H1 (cell line): ENCODE measurements around the gene PDE9A. TPM values are rescaled to one million over a fixed set of nuclear protein-coding genes. Genes with fewer than 3 reads are reported as not detected.

Experiments used
- CREB1 ChIP-seq: IDR thresholded peaks from 2 replicates; pipeline ENCODE4 v1.6.1; 2012; ENCODE audit warnings: inconsistent platforms
- RXRA ChIP-seq: IDR thresholded peaks from 2 replicates; pipeline ENCODE4 v1.6.1; 2011; ENCODE audit warnings: low read depth, mild to moderate bottlenecking, low read length, moderate library complexity; ENCODE audit not compliant: insufficient read depth
- SUZ12 ChIP-seq: fragments of 200-600 bp; sonication (generic); IDR thresholded peaks from 2 replicates; pipeline ENCODE4 v1.6.1; 2012; ENCODE audit warnings: mild to moderate bottlenecking, inconsistent platforms, low read length, moderate library complexity, mixed read lengths
- TAF7 ChIP-seq: optimal IDR thresholded peaks from 2 replicates; pipeline ENCODE3; 2011; ENCODE audit warnings: low read depth, mild to moderate bottlenecking, inconsistent platforms, low read length, moderate library complexity, borderline replicate concordance
- polyA plus RNA-seq, 7 experiments: library from polyadenylated mRNA; depleted of rRNA in 3 of 7; stranded (reverse) in 5 of 7; unstranded in 2 of 7; fragments of >200 nt in 5 of 7; fragments of 200-250 nt in 2 of 7; gene quantifications; 1 replicate in 5 of 7; 2 replicates in 1 of 7; 4 replicates in 1 of 7; pipeline versions ENCODE4 v1.2.1 to v1.2.3, GENCODE V29; 2011 to 2013; ENCODE audit warnings: missing spikeins in 2 of 7, mixed read lengths in 2 of 7
- total RNA-seq: library from RNA; stranded (reverse); fragmentation: NEBNext Ultra II Directional; extraction: Animal tissue kit (Norgen Biotek cat#: 25700); gene quantifications from 2 replicates; pipeline ENCODE4 v1.2.1, GENCODE V29; 2021
- TF ChIP-seq, protein P1 (sequence below): IDR thresholded peaks from 2 replicates; pipeline ENCODE4 v1.6.1; 2012; ENCODE audit warnings: inconsistent platforms

PDE9A gene
- total and polyA plus RNA-seq, 2 of the 8 experiments (the other 6 are each of a cell fraction or from before 2014, with no cell fraction given), result 39.2 to 45.9 TPM

DNA sequence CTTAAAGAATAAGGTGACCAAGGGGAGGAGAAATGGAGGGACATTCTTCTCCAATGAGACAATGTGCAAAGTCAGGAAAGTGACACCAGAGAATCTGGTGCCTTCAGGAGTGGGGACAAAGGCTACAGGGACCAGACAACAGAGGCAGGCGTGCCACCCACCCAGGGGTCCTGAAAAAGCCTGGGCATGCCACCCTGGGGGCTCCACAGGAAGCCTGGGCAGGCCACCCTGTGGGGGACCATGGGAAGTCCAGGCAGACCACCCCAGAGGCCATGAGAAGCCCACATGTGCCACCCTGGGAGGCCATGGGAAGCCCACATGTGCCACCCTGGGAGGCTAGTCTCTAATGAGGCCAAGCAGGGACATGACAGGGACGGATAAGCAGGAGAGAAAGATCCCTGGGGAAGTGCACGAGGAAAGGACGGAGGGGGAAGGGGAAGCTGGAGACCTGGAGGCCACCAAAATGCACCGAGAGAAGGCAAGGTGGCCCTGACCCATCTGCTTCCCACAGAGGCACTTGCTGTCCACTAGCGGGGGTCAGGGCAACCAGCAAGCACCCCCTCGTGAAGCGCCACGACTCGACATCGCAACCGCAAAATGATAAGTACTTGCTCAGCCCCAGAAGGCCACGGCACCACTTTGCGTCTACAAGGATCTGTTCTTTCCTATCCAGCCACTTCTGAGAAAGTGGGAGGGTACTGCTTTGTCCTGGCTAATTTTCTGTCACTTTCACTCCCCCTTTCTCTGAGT is 7.2 kb upstream of the PDE9A start (continued):
- TF ChIP-seq RXRA, result no peak
- TF ChIP-seq, protein P1, sequence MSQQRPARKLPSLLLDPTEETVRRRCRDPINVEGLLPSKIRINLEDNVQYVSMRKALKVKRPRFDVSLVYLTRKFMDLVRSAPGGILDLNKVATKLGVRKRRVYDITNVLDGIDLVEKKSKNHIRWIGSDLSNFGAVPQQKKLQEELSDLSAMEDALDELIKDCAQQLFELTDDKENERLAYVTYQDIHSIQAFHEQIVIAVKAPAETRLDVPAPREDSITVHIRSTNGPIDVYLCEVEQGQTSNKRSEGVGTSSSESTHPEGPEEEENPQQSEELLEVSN, result no peak
- no peak for TF ChIP-seq TAF7
- TF ChIP-seq CREB1, result no peak
- no peak for TF ChIP-seq SUZ12
